Frontal cortex (tissue), 4 donors: ENCODE results near the gene NDUFC2. TPM values are rescaled to one million over a fixed set of nuclear protein-coding genes. Genes with fewer than 3 reads are reported as not detected.
A peak's percentile ranks its signal among the peaks of the same experiment; 100 is the strongest.
"Not testable (repeated sequence)": the region's sequence is repeated elsewhere in the genome, so short reads cannot be mapped to it uniquely, and the experiment has no call there.

Experiments
- DNase-seq, 2 donors: peaks; one replicate each; pipeline ENCODE4 v3.0.0; 2012; ENCODE audit warnings: low spot score in 2 of 2
- FAIRE-seq: peaks from 2 replicates; lab custom pipeline; 2012; peaks lifted over from hg19 to GRCh38; lab: Jason Lieb, UNC
- total RNA-seq: library from RNA; depleted of rRNA; stranded (reverse); fragments of >200 nt; gene quantifications from one replicate; pipeline ENCODE4 v1.2.3, GENCODE V29; 2014
- donor health status: control.
- donor health status: control.
- donor health status: control.

The NDUFC2 gene
- total RNA-seq, 1 donor from 2014 or later, result 88.9 TPM

GRCh38 chr11:78080818-78081495, 1.3 kb upstream of the NDUFC2 start:
- DNase-seq (no peak), FAIRE-seq (no peak)

- FAIRE-seq, result no peak
- no peak for DNase-seq
These were observed 589 bp upstream of the NDUFC2 start for GRCh38 chr11:78080084-78080817.

GRCh38 chr11:78078218-78079167, 1.2 kb downstream of the NDUFC2 start:
- FAIRE-seq (no peak), DNase-seq (no peak)

GRCh38 chr11:78077592-78077991, 2.1 kb downstream of the NDUFC2 start:
- FAIRE-seq, DNase-seq: not testable (repeated sequence)

GRCh38 chr11:78076733-78077403, 2.8 kb downstream of the NDUFC2 start:
- DNase-seq (no peak), FAIRE-seq (no peak)

GRCh38 chr11:78074756-78075155, 4.9 kb downstream of the NDUFC2 start:
- no peak for FAIRE-seq

GRCh38 chr11:78072455-78072854, 7.2 kb downstream of the NDUFC2 start:
- no peak for FAIRE-seq
- no peak for DNase-seq

More at GRCh38 chr11:78074756-78075155, 4.9 kb downstream of the NDUFC2 start:
- no peak for DNase-seq

GRCh38 chr11:78071717-78072116, 7.9 kb downstream of the NDUFC2 start:
- DNase-seq (no peak), FAIRE-seq (no peak)

GRCh38 chr11:78070621-78071020, 9.0 kb downstream of the NDUFC2 start:
- DNase-seq (no peak), FAIRE-seq (no peak)

- DNase-seq (no peak), FAIRE-seq (no peak)
These were observed 10.2 kb downstream of the NDUFC2 start for GRCh38 chr11:78069465-78069864.

GRCh38 chr11:78067704-78068103, 12.0 kb downstream of the NDUFC2 start:
- FAIRE-seq (no peak), DNase-seq (no peak)

- DNase-seq, result no peak
- no peak for FAIRE-seq
These were observed 13.2 kb downstream of the NDUFC2 start for GRCh38 chr11:78066471-78066870.

- FAIRE-seq (no peak), DNase-seq (no peak)
These were observed 14.5 kb downstream of the NDUFC2 start for GRCh38 chr11:78065203-78065602.

- DNase-seq, result no peak
- FAIRE-seq, result no peak
These were observed 16.1 kb downstream of the NDUFC2 start, which contains the start of gene THRSP for GRCh38 chr11:78063440-78064181. THRSP (plus strand) TSS chr11:78063861; CDS start chr11:78063882, 21 bp downstream.

GRCh38 chr11:78062671-78063070, 17.0 kb downstream of the NDUFC2 start:
- FAIRE-seq (no peak), DNase-seq (no peak)

- DNase-seq (peak in 1 of 2 donors; percentile 37), FAIRE-seq (no peak)
These were observed 17.7 kb downstream of the NDUFC2 start for GRCh38 chr11:78061921-78062311.

- DNase-seq, result no peak
- FAIRE-seq, result no peak
These were observed 18.4 kb downstream of the NDUFC2 start for GRCh38 chr11:78061088-78061920.

GRCh38 chr11:78060533-78060932, 19.1 kb downstream of the NDUFC2 start:
- FAIRE-seq (no peak), DNase-seq (no peak)
